Adipocyte (in vitro differentiated cells): ENCODE data around the gene PET117.
A peak's percentile ranks its signal among the peaks of the same experiment; 100 is the strongest.
"Not testable (repeated sequence)": the region's sequence is repeated elsewhere in the genome, so short reads cannot be mapped to it uniquely, and the experiment has no call there.

Experiments
- DNase-seq: peaks from one replicate; pipeline ENCODE4 v3.0.0-alpha.2; 2015; ENCODE audit warnings: low read depth
- H3K27me3 ChIP-seq: replicated peaks from 2 replicates; pipeline ENCODE4 v1.7.0; 2013; ENCODE audit warnings: mild to moderate bottlenecking, low read length, moderate library complexity; ENCODE audit not compliant: control insufficient read depth, insufficient read depth
- H3K36me3 ChIP-seq: 2 replicates; pipeline ENCODE4 v1.7.0; 2013; ENCODE audit warnings: low read length, mild to moderate bottlenecking, moderate library complexity; ENCODE audit not compliant: control insufficient read depth, insufficient read depth, severe bottlenecking
- H3K4me1 ChIP-seq: 2 replicates; pipeline ENCODE4 v1.7.0; 2013; ENCODE audit warnings: mild to moderate bottlenecking, low read length, moderate library complexity; ENCODE audit not compliant: control insufficient read depth, insufficient read depth
- H3K4me3 ChIP-seq: 2 replicates; pipeline ENCODE4 v1.7.0; 2013; ENCODE audit warnings: mild to moderate bottlenecking, low read length, moderate library complexity
- H3K9ac ChIP-seq: 2 replicates; pipeline ENCODE4 v1.7.0; 2013; ENCODE audit warnings: mild to moderate bottlenecking, low read length, moderate library complexity
- H3K9me3 ChIP-seq: 2 replicates; pipeline ENCODE4 v1.7.0; 2013; ENCODE audit warnings: mild to moderate bottlenecking, low read length, moderate library complexity; ENCODE audit not compliant: control insufficient read depth

Gene PET117

DNA sequence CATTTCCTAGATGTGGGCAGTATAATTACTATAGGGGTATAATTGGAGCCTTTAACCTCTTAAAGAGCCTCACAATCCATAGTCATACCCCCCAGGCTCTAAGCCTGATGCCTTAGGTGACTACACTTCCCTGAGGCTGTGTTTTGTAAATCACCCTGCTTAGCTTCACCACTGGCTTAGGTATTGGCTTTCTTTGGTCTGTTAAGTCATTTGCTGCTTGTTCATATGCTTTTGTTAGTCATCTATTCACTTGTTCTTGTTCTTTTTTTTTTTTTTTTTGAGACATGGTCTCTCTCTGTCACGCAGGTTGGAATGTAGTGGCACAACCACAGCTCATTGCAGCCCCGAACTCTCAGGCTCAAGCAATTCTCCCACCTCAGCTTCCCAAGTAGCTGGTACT is 26.7 kb downstream of the PET117 start:
- H3K9me3 ChIP-seq: no peaks in the 10 kb centered on the region
- no peak overlapping the region for H3K4me3 ChIP-seq
- no peaks in the 10 kb centered on the region for H3K4me1 ChIP-seq
- no peaks in the 10 kb centered on the region for H3K27me3 ChIP-seq
- H3K9ac ChIP-seq: no peak overlapping the region
- H3K36me3 ChIP-seq: peaks cover 48% of the 10 kb centered on the region
- DNase-seq: peak; percentile 3

DNA sequence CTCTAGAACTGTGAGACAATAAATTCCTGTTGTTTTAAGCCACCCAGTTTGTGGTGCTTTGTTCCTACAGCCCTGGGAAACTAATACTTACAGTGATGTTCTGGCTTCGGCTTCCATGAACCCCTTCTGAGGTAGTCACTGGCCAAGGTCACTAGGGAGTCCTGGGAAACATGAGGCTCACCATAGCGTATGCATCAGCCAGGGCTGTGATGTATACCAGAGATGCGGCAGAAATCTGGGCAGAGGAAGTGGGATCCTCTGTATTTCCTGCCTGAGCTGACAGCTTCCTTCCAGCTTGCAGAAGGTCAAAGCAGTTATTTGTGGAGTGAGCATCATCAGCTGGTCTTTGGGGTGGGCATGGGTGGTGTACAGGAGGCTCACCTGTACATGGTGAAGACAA is 27.9 kb downstream of the PET117 start:
- no peaks in the 10 kb centered on the region for H3K9me3 ChIP-seq
- H3K36me3 ChIP-seq: peaks cover 48% of the 10 kb centered on the region
- no peaks in the 10 kb centered on the region for H3K27me3 ChIP-seq
- no peaks in the 10 kb centered on the region for H3K4me1 ChIP-seq
- no peak overlapping the region for H3K4me3 ChIP-seq
- no peak overlapping the region for H3K9ac ChIP-seq
- DNase-seq: no peak

DNA sequence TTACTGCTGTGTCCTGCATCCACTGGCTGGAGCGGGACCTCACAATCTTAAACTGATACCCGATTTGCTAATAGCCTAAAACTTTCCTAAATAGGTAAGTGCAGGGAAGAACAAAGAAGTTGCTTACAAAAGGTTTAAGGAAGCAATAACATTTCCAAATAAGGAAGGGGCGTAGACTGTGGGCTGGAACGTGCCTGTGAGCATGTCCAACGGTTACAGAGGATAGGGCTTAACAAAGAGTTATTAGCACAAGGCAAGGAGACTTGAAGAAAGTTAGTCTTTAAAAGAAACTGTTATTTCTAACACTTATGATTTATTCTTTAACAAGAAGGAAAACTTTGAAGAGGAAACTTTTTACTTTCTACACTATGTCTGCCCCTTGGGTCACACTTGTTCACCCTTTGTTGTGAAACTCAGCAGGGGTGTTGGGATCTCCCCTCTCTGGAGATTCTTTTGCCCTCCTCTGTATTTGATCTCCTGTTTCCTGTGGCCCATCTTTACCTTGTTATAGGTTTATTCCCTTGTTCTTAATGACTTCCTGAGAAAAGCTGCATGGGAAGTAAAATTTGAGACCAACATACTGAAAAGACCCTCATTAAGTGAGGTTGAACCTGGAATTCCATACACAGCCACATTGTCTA is 28.7 kb downstream of the PET117 start:
- H3K4me3 ChIP-seq: no peak overlapping the region
- no peak for DNase-seq
- H3K9me3 ChIP-seq: no peaks in the 10 kb centered on the region
- peaks cover 42% of the 10 kb centered on the region for H3K36me3 ChIP-seq
- H3K9ac ChIP-seq: no peak overlapping the region
- no peaks in the 10 kb centered on the region for H3K4me1 ChIP-seq
- H3K27me3 ChIP-seq: no peaks in the 10 kb centered on the region

DNA sequence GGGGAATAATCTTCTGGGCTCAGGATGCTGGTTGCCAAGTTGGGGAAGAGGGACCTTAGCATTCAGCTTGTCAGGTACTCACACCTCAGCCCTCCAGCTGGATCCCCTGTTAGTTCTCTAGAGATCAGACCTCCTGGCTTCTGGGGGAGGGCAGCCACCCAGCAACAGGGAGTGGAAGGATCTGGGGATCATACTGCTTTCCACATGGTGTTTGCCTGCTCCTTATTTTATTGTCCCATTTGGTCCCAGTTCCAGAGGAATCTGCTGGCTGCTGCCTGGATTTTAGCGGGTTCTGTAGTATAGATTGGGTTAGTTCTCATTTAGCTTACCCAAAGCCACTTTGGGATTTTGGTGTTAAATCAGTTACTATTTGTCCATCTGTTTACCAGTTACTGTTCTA is 29.3 kb downstream of the PET117 start:
- no peaks in the 10 kb centered on the region for H3K4me1 ChIP-seq
- H3K27me3 ChIP-seq: no peaks in the 10 kb centered on the region
- H3K4me3 ChIP-seq: no peak overlapping the region
- no peaks in the 10 kb centered on the region for H3K9me3 ChIP-seq
- DNase-seq: no peak
- peaks cover 36% of the 10 kb centered on the region for H3K36me3 ChIP-seq
- no peak overlapping the region for H3K9ac ChIP-seq

DNA sequence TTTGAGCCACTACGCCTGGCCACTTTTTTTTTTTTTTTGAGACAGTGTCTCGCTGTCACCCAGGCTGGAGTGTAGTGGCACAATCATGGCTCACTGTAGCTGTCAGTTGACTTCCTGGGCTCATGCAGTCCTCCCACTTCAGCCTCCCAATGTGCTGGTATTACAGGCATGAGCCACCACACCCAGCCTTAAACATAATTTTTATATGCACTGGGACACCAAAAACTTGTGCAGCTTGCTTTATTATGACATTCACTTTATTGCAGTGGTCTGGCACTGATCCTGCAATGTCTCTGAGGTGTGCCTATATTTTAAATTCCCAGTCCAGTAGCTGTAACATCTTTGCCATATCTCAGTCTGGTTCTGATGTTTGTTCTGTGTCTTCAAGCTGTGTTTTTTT is 34.7 kb downstream of the PET117 start:
- Histone ChIP-seq H3K36me3 (peaks cover 9% of the 10 kb centered on the region), H3K9ac (no peak overlapping the region), H3K27me3 (no peaks in the 10 kb centered on the region), H3K4me1 (no peaks in the 10 kb centered on the region), H3K9me3 (no peaks in the 10 kb centered on the region), H3K4me3 (no peak overlapping the region)
- DNase-seq: no peak

DNA sequence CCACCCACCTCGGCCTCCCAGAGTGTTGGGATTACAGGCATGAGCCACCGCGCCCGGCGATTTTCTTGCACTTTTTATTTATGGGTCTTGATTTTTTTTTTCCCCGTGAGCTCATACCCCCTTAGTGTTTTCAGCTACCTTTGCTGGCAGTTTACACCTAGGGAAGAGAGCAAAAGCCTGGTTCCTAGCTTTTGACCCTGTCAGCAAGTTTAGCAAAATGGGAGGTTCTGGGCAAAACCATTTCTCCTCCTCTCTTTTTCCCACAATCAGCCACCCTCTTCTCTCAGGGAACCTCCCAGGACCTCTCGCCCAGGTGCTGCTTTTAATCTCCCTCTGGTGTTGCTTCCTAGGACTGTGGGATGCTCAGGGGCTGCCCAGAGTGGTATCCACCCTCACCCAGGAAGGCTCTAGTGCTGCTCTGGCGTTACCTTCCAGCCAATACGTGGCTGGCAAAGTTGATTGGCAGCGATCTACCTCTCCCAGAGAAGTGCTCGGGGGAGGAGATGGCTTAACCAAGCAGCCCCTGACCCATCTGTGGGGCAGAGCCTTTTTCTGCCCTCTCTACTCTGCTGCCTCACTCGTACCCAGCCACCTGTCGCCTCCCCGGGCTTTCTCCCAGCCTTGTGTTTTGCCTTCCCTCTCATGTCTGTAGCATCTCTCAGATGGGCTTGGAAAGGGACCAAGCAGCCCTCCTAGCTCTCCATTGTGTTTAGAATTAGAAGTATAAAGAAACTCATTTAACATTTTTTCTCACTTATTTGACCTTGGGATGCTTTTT is 37.4 kb downstream of the PET117 start:
- Histone ChIP-seq H3K9me3 (peaks cover 3% of the 10 kb centered on the region), H3K9ac (no peak overlapping the region), H3K36me3 (peaks cover 9% of the 10 kb centered on the region), H3K27me3 (no peaks in the 10 kb centered on the region), H3K4me1 (no peaks in the 10 kb centered on the region), H3K4me3 (no peak overlapping the region)
- DNase-seq: no peak

DNA sequence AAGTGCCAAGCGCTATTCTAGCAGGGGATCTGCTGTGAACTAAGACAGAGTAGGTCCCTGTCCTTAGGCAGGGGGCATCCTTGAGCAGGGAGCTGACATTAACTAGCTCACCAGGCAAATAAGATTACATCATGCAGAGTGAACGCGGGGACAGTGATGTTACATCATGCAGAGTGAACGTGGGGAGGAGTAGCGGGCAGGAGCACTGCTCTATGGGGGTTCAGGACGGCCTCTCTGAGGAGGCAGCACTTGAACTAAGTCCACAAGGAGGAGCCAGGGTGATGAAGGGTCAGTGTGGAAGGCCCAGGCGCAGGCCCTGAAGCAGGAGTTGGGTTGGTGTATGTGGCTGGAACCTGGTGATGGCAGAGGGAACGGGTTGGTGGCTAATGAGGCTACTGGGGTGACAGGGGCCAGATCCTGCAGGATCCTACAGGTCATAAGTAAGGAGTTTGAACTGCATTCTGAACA is 38.7 kb downstream of the PET117 start:
- peaks cover 11% of the 10 kb centered on the region for H3K9me3 ChIP-seq
- DNase-seq: no peak
- H3K4me3 ChIP-seq: no peak overlapping the region

DNA sequence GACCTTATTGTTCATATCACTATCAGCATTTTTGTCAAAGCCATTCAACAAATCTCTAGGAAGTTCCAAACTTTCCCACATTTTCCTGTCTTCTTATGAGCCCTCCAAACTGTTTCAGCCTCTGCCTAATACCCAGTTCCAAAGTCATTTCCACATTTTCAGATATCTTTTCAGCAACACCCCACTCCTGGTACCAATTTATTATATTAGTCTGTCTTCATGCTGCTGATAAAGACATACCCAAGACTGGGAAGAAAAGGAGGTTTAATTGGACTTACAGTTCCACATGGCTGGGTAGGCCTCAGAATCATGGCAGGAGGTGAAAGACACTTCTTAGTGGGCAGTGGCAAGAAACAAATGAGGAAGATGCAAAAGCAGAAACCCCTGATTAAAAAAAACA is 42.7 kb downstream of the PET117 start:
- not testable (repeated sequence) for H3K27me3 ChIP-seq, H3K4me1 ChIP-seq, H3K4me3 ChIP-seq, H3K9ac ChIP-seq, DNase-seq
- Histone ChIP-seq H3K36me3 (peaks cover 47% of the 10 kb centered on the region), H3K9me3 (peaks cover 11% of the 10 kb centered on the region)

More for the DNA sequence above, 38.7 kb downstream of the PET117 start:
- Histone ChIP-seq H3K27me3 (no peaks in the 10 kb centered on the region), H3K9ac (no peak overlapping the region), H3K36me3 (peaks cover 16% of the 10 kb centered on the region), H3K4me1 (no peaks in the 10 kb centered on the region)

DNA sequence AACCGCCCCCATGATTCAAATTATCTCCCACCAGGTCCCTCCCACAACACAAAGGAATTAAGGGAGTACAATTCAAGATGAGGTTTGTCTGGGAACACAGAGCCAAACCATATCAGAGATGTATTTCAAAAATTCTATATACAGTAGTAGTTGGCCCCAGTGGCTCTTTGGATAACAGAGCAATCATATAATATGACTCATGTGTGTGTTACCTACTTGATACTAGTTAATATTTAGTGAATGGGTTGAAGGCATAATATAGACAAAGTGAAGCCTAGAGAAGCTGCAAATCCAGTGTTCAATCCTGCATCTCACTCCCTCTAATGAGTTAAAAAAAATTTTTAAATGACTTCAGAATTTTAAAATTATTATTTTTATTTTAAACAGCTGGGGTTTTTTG is 43.2 kb downstream of the PET117 start:
- no peak for DNase-seq
- Histone ChIP-seq H3K9ac (no peak overlapping the region), H3K4me3 (no peak overlapping the region)

DNA sequence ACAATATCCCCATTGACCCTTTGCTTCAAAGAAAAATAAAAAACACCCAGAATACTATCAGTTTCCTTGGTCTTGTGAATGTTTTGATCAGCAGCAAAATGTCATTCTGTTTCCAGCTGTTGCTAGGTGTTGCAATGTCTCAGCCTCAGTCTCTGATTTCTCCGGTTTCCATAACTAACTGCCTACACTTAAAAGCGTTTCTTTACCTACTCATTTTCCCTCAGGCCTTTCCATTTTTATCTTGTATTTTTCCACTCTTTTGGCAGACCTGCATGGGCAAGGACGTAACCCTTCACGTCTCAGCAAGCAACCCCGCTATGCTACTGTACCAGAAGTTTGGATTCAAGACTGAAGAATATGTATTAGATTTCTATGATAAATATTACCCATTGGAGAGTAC is 49.4 kb downstream of the PET117 start:
- H3K4me1 ChIP-seq: no peaks in the 10 kb centered on the region
- peak; percentile 49 for DNase-seq
- H3K36me3 ChIP-seq: peaks cover 66% of the 10 kb centered on the region
- H3K9me3 ChIP-seq: no peaks in the 10 kb centered on the region
- no peak overlapping the region for H3K9ac ChIP-seq
- H3K4me3 ChIP-seq: no peak overlapping the region
- no peaks in the 10 kb centered on the region for H3K27me3 ChIP-seq

More for the DNA sequence above, 43.2 kb downstream of the PET117 start:
- H3K27me3 ChIP-seq: no peaks in the 10 kb centered on the region
- H3K4me1 ChIP-seq: no peaks in the 10 kb centered on the region
- peaks cover 11% of the 10 kb centered on the region for H3K9me3 ChIP-seq
- H3K36me3 ChIP-seq: peaks cover 51% of the 10 kb centered on the region

DNA sequence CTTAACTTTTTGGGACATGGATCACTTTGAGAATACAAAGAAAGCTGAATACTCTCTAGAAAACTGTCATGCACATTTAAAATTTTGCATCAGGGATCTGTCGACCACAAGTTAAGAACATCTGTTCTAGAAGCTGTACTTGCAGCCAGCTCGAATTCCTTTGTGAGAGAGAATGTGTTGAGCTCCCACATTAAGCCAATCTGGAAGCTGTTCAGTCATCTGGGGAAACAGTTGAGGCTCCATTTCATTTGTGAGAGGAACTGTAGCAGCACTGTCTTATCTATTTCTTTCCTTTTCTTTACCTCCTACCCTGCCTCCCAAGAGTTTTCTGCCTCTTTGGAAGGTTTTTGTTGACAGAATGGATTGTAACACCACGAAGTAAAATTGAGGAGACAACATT is 50.8 kb downstream of the PET117 start:
- peak; percentile 54 for DNase-seq
- no peak overlapping the region for H3K9ac ChIP-seq
- no peak overlapping the region for H3K4me3 ChIP-seq
- H3K9me3 ChIP-seq: no peaks in the 10 kb centered on the region
- H3K27me3 ChIP-seq: no peaks in the 10 kb centered on the region
- H3K4me1 ChIP-seq: no peaks in the 10 kb centered on the region
- H3K36me3 ChIP-seq: peaks cover 54% of the 10 kb centered on the region
